NCI-H187 treated with DMSO at 0.1 percent for 48 hours (cell line): ENCODE measurements around the gene ATP2A3.

Experiments used
- DNase-seq: peaks from one replicate; lab custom pipeline; 2025; lab: John Stamatoyannopoulos, UW

The ATP2A3 gene

GRCh38 chr17:3964203-3965117, at the start of gene ATP2A3:
Gene ATP2A3 (minus strand): TSS chr17:3964437. CDS start chr17:3964291, 146 bp downstream.
- no peak for DNase-seq

GRCh38 chr17:4010754-4011153, 46.5 kb upstream of the ATP2A3 start:
- no peak for DNase-seq

GRCh38 chr17:4009186-4009785, 45.0 kb upstream of the ATP2A3 start:
- DNase-seq: no peak

- DNase-seq: no peak
These were observed 44.4 kb upstream of the ATP2A3 start for GRCh38 chr17:4008441-4009185.

- no peak for DNase-seq
These were observed 43.8 kb upstream of the ATP2A3 start for GRCh38 chr17:4008082-4008435.

- DNase-seq: no peak
These were observed 43.3 kb upstream of the ATP2A3 start for GRCh38 chr17:4007346-4008081.

GRCh38 chr17:4006745-4007211, 42.5 kb upstream of the ATP2A3 start:
- no peak for DNase-seq

- no peak for DNase-seq
These were observed 41.9 kb upstream of the ATP2A3 start for GRCh38 chr17:4006165-4006589.

- no peak for DNase-seq
These were observed 41.3 kb upstream of the ATP2A3 start for GRCh38 chr17:4005296-4006164.

- no peak for DNase-seq
These were observed 40.5 kb upstream of the ATP2A3 start for GRCh38 chr17:4004517-4005295.

GRCh38 chr17:4003501-4004421, 39.5 kb upstream of the ATP2A3 start:
- no peak for DNase-seq

GRCh38 chr17:4003131-4003500, 38.9 kb upstream of the ATP2A3 start:
- DNase-seq: no peak

- no peak for DNase-seq
These were observed 36.9 kb upstream of the ATP2A3 start for GRCh38 chr17:4001048-4001590.

GRCh38 chr17:3998436-3998835, 34.2 kb upstream of the ATP2A3 start:
- no peak for DNase-seq

GRCh38 chr17:3995067-3995466, 30.8 kb upstream of the ATP2A3 start:
- no peak for DNase-seq

- no peak for DNase-seq
These were observed 30.0 kb upstream of the ATP2A3 start for GRCh38 chr17:3994221-3994576.

- DNase-seq: no peak
These were observed 29.4 kb upstream of the ATP2A3 start for GRCh38 chr17:3993493-3994220.

GRCh38 chr17:3992370-3992769, 28.1 kb upstream of the ATP2A3 start:
- no peak for DNase-seq
